ENCODE data around the gene TSHZ2.

- no peak for TF ChIP-seq RAD21 (conservative IDR thresholded peaks at IDR 0.05)
- no peak for TF ChIP-seq CTCF (IDR thresholded peaks at IDR 0.05; ENCODE audit: poor library complexity, severe bottlenecking)
- TF ChIP-seq TAF1 (IDR thresholded peaks at IDR 0.05; ENCODE audit: low read depth): no peak
- TF ChIP-seq EP300 (conservative IDR thresholded peaks at IDR 0.05; ENCODE audit: poor library complexity, severe bottlenecking): no peak
- no peak for TF ChIP-seq POLR2AphosphoS5 (IDR thresholded peaks at IDR 0.05)
- no peak for TF ChIP-seq EZH2 (IDR thresholded peaks at IDR 0.05; ENCODE audit: borderline replicate concordance, insufficient read depth, low read length, poor library complexity, severe bottlenecking)
- TF ChIP-seq SMC3 (conservative IDR thresholded peaks at IDR 0.05; ENCODE audit: poor library complexity): no peak
- TF ChIP-seq MXI1 (conservative IDR thresholded peaks at IDR 0.05; ENCODE audit: poor library complexity, severe bottlenecking): no peak
- TF ChIP-seq, protein P1, sequence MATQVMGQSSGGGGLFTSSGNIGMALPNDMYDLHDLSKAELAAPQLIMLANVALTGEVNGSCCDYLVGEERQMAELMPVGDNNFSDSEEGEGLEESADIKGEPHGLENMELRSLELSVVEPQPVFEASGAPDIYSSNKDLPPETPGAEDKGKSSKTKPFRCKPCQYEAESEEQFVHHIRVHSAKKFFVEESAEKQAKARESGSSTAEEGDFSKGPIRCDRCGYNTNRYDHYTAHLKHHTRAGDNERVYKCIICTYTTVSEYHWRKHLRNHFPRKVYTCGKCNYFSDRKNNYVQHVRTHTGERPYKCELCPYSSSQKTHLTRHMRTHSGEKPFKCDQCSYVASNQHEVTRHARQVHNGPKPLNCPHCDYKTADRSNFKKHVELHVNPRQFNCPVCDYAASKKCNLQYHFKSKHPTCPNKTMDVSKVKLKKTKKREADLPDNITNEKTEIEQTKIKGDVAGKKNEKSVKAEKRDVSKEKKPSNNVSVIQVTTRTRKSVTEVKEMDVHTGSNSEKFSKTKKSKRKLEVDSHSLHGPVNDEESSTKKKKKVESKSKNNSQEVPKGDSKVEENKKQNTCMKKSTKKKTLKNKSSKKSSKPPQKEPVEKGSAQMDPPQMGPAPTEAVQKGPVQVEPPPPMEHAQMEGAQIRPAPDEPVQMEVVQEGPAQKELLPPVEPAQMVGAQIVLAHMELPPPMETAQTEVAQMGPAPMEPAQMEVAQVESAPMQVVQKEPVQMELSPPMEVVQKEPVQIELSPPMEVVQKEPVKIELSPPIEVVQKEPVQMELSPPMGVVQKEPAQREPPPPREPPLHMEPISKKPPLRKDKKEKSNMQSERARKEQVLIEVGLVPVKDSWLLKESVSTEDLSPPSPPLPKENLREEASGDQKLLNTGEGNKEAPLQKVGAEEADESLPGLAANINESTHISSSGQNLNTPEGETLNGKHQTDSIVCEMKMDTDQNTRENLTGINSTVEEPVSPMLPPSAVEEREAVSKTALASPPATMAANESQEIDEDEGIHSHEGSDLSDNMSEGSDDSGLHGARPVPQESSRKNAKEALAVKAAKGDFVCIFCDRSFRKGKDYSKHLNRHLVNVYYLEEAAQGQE (IDR thresholded peaks at IDR 0.05; ENCODE audit: borderline replicate concordance): no peak
These were observed 105.4 kb downstream of the TSHZ2 start for GRCh38 chr20:53077373-53078205.
